Body of pancreas (tissue), 4 donors: ENCODE results near the gene GPR137B. TPM values are rescaled to one million over a fixed set of nuclear protein-coding genes. Genes with fewer than 3 reads are reported as not detected.
A peak's percentile ranks its signal among the peaks of the same experiment; 100 is the strongest.

ENCODE experiments used
- ATAC-seq: fragments of 150-250 bp; one replicate; pipeline ENCODE4 v1.9.1; 2016
- DNase-seq, 4 donors: peaks; one replicate each; pipeline ENCODE4 v3.0.0-alpha.2; 2019
- H3K27ac ChIP-seq, 4 donors: fragments of 200-600 bp; sonication (generic); 1 replicate in 3 of 4; 2 replicates in 1 of 4; pipeline versions ENCODE4 v1.5.1 to v1.6.1; 2016 to 2019; ENCODE audit warnings: mild to moderate bottlenecking in 1 of 4, mixed read lengths in 1 of 4, moderate library complexity in 1 of 4
- H3K27me3 ChIP-seq, 2 donors: fragments of 200-600 bp; sonication (generic); one replicate each; pipeline ENCODE4 v1.6.0; 2016; ENCODE audit warnings: mild to moderate bottlenecking in 1 of 2
- H3K36me3 ChIP-seq, 2 donors: fragments of 200-600 bp; sonication (generic); replicated peaks in 1 of 2; 2 replicates each; pipeline ENCODE4 v1.5.1; 2016; ENCODE audit warnings: low read depth in 2 of 2; ENCODE audit not compliant: insufficient read depth in 1 of 2
- H3K4me1 ChIP-seq: fragments of 200-600 bp; sonication (generic); one replicate; pipeline ENCODE4 v1.6.0; 2016
- H3K4me3 ChIP-seq, 2 donors: fragments of 200-600 bp; sonication (generic); 1 replicate in 1 of 2; 2 replicates in 1 of 2; pipeline ENCODE4 v1.5.1; 2016 to 2019
- H3K9me3 ChIP-seq, 3 donors: fragments of 200-600 bp; sonication (generic); 1 replicate in 2 of 3; 2 replicates in 1 of 3; pipeline ENCODE4 v1.5.1; 2016
- CTCF ChIP-seq, 7 experiments: fragments of 450-650 bp in 4 of 7; fragments of 200-600 bp in 3 of 7; sonication (generic) in 3 of 7; IDR thresholded peaks; one replicate each; pipeline ENCODE4 v1.5.1; 2016 to 2019; ENCODE audit warnings: antibody characterized with exemption in 7 of 7
- POLR2A ChIP-seq, 3 donors: fragments of 450-650 bp; IDR thresholded peaks; one replicate each; pipeline ENCODE4 v1.6.1; 2016; ENCODE audit warnings: antibody characterized with exemption in 3 of 3, mild to moderate bottlenecking in 2 of 3
- WGBS, 2 donors: methylation state at CpG; one replicate each; pipeline ENCODE4 v1.1.5; 2017; 5-methylcytosine and 5-hydroxymethylcytosine counted together
- intact Hi-C: fragments of 100-400 bp; cut with DNase I; formaldehyde crosslinking; loops from one replicate; pipeline ENCODE4 v1.15.1; 2023
- total RNA-seq, 2 donors: library from RNA; depleted of rRNA; stranded (reverse); fragments of >200 nt; gene quantifications; one replicate each; pipeline ENCODE4 v1.1.0, GENCODE V29; 2016

Gene GPR137B
- total RNA-seq, 2 donors from 2014 or later, result 3.3 to 3.9 TPM

DNA sequence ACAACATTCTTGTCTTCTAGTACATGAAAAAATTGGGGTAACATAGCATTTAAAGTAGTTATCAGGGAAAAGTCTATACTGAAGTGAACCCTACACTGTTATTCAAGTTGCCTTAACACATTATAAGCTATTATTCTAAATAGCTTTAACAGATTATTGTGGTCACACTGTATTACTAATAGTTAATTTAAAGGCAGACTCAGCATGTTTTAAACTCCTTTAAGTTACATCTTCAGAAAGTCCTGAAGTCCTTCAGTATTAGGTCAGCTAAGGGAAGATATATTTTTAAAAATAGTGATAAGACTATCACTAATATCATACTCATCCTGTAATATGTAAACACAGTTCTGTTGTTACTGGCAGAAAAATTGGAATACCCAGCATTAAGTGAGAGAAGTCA lies 67.4 kb downstream of the GPR137B start:
- DNase-seq, result no peak
- peaks cover 0 to 7% of the 10 kb centered on the region in 2 donors for H3K36me3 ChIP-seq
- intact Hi-C loops, result no loop called here
- no peaks in the 10 kb centered on the region for H3K4me1 ChIP-seq
- no peaks in the 10 kb centered on the region for H3K27me3 ChIP-seq
- ATAC-seq, result no peak
- H3K4me3 ChIP-seq, result no peak overlapping the region
- no peak for TF ChIP-seq POLR2A (IDR thresholded peaks at IDR 0.05)
- TF ChIP-seq CTCF (IDR thresholded peaks at IDR 0.05), result no peak
- H3K9me3 ChIP-seq, result peaks cover 0 to 18% (median 0%) of the 10 kb centered on the region in 3 donors
- no peak overlapping the region for H3K27ac ChIP-seq

GRCh38 chr1:236211815-236212214 lies 69.5 kb downstream of the GPR137B start:
- no peak for TF ChIP-seq POLR2A (IDR thresholded peaks at IDR 0.05)
- TF ChIP-seq CTCF (IDR thresholded peaks at IDR 0.05), result no peak
- Histone ChIP-seq H3K36me3 (peaks cover 7% of the 10 kb centered on the region in 2 donors), H3K9me3 (no peaks in the 10 kb centered on the region), H3K27ac (no peak overlapping the region), H3K4me3 (no peak overlapping the region), H3K4me1 (no peaks in the 10 kb centered on the region), H3K27me3 (no peaks in the 10 kb centered on the region)
- no peak for ATAC-seq
- DNase-seq, result no peak
- intact Hi-C loops, result no loop called here
- 94 to 98% methylated on average over 5 of the region's 5 CpGs for WGBS, 2 donors

GRCh38 chr1:236213534-236213933 lies 71.2 kb downstream of the GPR137B start:
- Histone ChIP-seq H3K9me3 (no peaks in the 10 kb centered on the region), H3K27ac (no peak overlapping the region), H3K36me3 (peaks cover 7 to 11% of the 10 kb centered on the region in 2 donors), H3K4me1 (no peaks in the 10 kb centered on the region), H3K27me3 (no peaks in the 10 kb centered on the region), H3K4me3 (no peak overlapping the region)
- DNase-seq (no peak), ATAC-seq (no peak)
- WGBS, 2 donors, result 61 to 62% methylated on average over 3 of the region's 3 CpGs
- intact Hi-C loops, result no loop called here
- no peak for TF ChIP-seq CTCF (IDR thresholded peaks at IDR 0.05)
- no peak for TF ChIP-seq POLR2A (IDR thresholded peaks at IDR 0.05)

- no peak for TF ChIP-seq CTCF (IDR thresholded peaks at IDR 0.05)
- no peak for TF ChIP-seq POLR2A (IDR thresholded peaks at IDR 0.05)
- no peak overlapping the region for H3K27ac ChIP-seq
- peaks cover 7 to 16% of the 10 kb centered on the region in 2 donors for H3K36me3 ChIP-seq
- H3K9me3 ChIP-seq, result no peaks in the 10 kb centered on the region
- H3K4me1 ChIP-seq, result no peaks in the 10 kb centered on the region
- 83 to 88% methylated on average over 1 of the region's 1 CpG for WGBS, 2 donors
- intact Hi-C loops, result no loop called here
- DNase-seq, result no peak
- no peak for ATAC-seq
- no peak overlapping the region for H3K4me3 ChIP-seq
- H3K27me3 ChIP-seq, result no peaks in the 10 kb centered on the region
Measured at GRCh38 chr1:236214761-236215160, 72.4 kb downstream of the GPR137B start.

- WGBS, 2 donors, result 96 to 97% methylated on average over 1 of the region's 1 CpG
- ATAC-seq, result no peak
- no peak for DNase-seq
- no peak for TF ChIP-seq POLR2A (IDR thresholded peaks at IDR 0.05)
- TF ChIP-seq CTCF (IDR thresholded peaks at IDR 0.05), result no peak
- peaks cover 16% of the 10 kb centered on the region for H3K4me1 ChIP-seq
- H3K27ac ChIP-seq, result peak overlapping the region in 1 of 4 donors; percentile 10
- H3K36me3 ChIP-seq, result peaks cover 4 to 20% of the 10 kb centered on the region in 2 donors
- H3K27me3 ChIP-seq, result no peaks in the 10 kb centered on the region
- intact Hi-C loops, result no loop called here
- H3K9me3 ChIP-seq, result no peaks in the 10 kb centered on the region
- H3K4me3 ChIP-seq, result no peak overlapping the region
Measured at GRCh38 chr1:236220473-236220872, 78.1 kb downstream of the GPR137B start.
